Nephron (organoid): ENCODE results near the gene HLA-DRA.

Experiments
- H3K27ac Mint-ChIP-seq, 3 experiments: 2 replicates each; pipeline ENCODE4 v1.8.0; 2020; ENCODE audit warnings: mixed read lengths in 3 of 3, mild to moderate bottlenecking in 2 of 3, moderate library complexity in 1 of 3
- H3K27me3 Mint-ChIP-seq: 2 replicates; pipeline ENCODE4 v1.8.0; 2021; ENCODE audit warnings: low read depth, mild to moderate bottlenecking, moderate library complexity, mixed read lengths
- H3K36me3 Mint-ChIP-seq: 2 replicates; pipeline ENCODE4 v1.8.0; 2020; ENCODE audit warnings: low read depth, mixed read lengths
- H3K4me1 Mint-ChIP-seq: 2 replicates; pipeline ENCODE4 v1.8.0; 2020; ENCODE audit warnings: mixed read lengths
- H3K4me3 Mint-ChIP-seq, 3 experiments: 2 replicates each; pipeline ENCODE4 v1.8.0; 2020; ENCODE audit warnings: mild to moderate bottlenecking in 3 of 3, mixed read lengths in 3 of 3, moderate library complexity in 2 of 3
- H3K9me3 Mint-ChIP-seq: 2 replicates; pipeline ENCODE4 v1.8.0; 2020; ENCODE audit warnings: mixed read lengths
- CTCF ChIP-seq, 3 experiments: fragments of 200-600 bp; sonication (generic); IDR thresholded peaks; one replicate each; pipeline ENCODE4 v1.5.0; 2021; ENCODE audit warnings: antibody characterized with exemption in 3 of 3; ENCODE audit not compliant: unreplicated experiment in 3 of 3

Gene HLA-DRA

GRCh38 chr6:32401284-32401963 is 38.3 kb upstream of the HLA-DRA start:
- TF ChIP-seq CTCF (IDR thresholded peaks at IDR 0.05; ENCODE audit: unreplicated experiment in 3 of 3), result no peak
- Mint-ChIP-seq H3K4me3 (no peak overlapping the region), H3K27me3 (peaks cover 25% of the 10 kb centered on the region), H3K27ac (no peak overlapping the region), H3K9me3 (no peaks in the 10 kb centered on the region), H3K4me1 (no peaks in the 10 kb centered on the region), H3K36me3 (no peaks in the 10 kb centered on the region)

GRCh38 chr6:32402812-32403211 is 36.9 kb upstream of the HLA-DRA start:
- Mint-ChIP-seq H3K4me3 (no peak overlapping the region), H3K9me3 (no peaks in the 10 kb centered on the region), H3K4me1 (no peaks in the 10 kb centered on the region), H3K27ac (no peak overlapping the region), H3K27me3 (peaks cover 35% of the 10 kb centered on the region), H3K36me3 (no peaks in the 10 kb centered on the region)
- TF ChIP-seq CTCF (IDR thresholded peaks at IDR 0.05; ENCODE audit: unreplicated experiment in 3 of 3), result no peak

GRCh38 chr6:32405656-32406055 is 34.0 kb upstream of the HLA-DRA start:
- Mint-ChIP-seq H3K4me1 (no peaks in the 10 kb centered on the region), H3K4me3 (no peak overlapping the region), H3K27me3 (peaks cover 47% of the 10 kb centered on the region), H3K27ac (no peak overlapping the region), H3K36me3 (no peaks in the 10 kb centered on the region), H3K9me3 (no peaks in the 10 kb centered on the region)
- TF ChIP-seq CTCF (IDR thresholded peaks at IDR 0.05; ENCODE audit: unreplicated experiment in 3 of 3), result no peak

- Mint-ChIP-seq H3K27ac (no peak overlapping the region), H3K4me3 (no peak overlapping the region)
These were observed 33.5 kb upstream of the HLA-DRA start for GRCh38 chr6:32406197-32406596.

GRCh38 chr6:32406857-32407256 is 32.8 kb upstream of the HLA-DRA start, which contains the start of gene BTNL2:
Gene BTNL2 (minus strand): TSS chr6:32407181. CDS start chr6:32407123, 58 bp downstream.
- H3K27me3 Mint-ChIP-seq, result peaks cover 53% of the 10 kb centered on the region
- H3K4me1 Mint-ChIP-seq, result no peaks in the 10 kb centered on the region
- no peaks in the 10 kb centered on the region for H3K9me3 Mint-ChIP-seq
- H3K4me3 Mint-ChIP-seq, result no peak within 1 kb of the TSS
- H3K27ac Mint-ChIP-seq, result no peak within 1 kb of the TSS
- H3K36me3 Mint-ChIP-seq, result no peaks in the 10 kb centered on the region
- TF ChIP-seq CTCF (IDR thresholded peaks at IDR 0.05; ENCODE audit: unreplicated experiment in 3 of 3), result no peak

More at GRCh38 chr6:32406197-32406596, 33.5 kb upstream of the HLA-DRA start:
- no peak for TF ChIP-seq CTCF (IDR thresholded peaks at IDR 0.05; ENCODE audit: unreplicated experiment in 3 of 3)
- Mint-ChIP-seq H3K36me3 (no peaks in the 10 kb centered on the region), H3K9me3 (no peaks in the 10 kb centered on the region), H3K27me3 (peaks cover 51% of the 10 kb centered on the region), H3K4me1 (no peaks in the 10 kb centered on the region)

- H3K27me3 Mint-ChIP-seq, result peaks cover 67% of the 10 kb centered on the region
- no peak overlapping the region for H3K4me3 Mint-ChIP-seq
- H3K36me3 Mint-ChIP-seq, result no peaks in the 10 kb centered on the region
- no peaks in the 10 kb centered on the region for H3K9me3 Mint-ChIP-seq
- no peak for TF ChIP-seq CTCF (IDR thresholded peaks at IDR 0.05; ENCODE audit: unreplicated experiment in 3 of 3)
- no peak overlapping the region for H3K27ac Mint-ChIP-seq
- H3K4me1 Mint-ChIP-seq, result peaks cover 5% of the 10 kb centered on the region
These were observed 28.8 kb upstream of the HLA-DRA start for GRCh38 chr6:32410906-32411305.
